ENCODE measurements around the gene TMEM203.

DNA sequence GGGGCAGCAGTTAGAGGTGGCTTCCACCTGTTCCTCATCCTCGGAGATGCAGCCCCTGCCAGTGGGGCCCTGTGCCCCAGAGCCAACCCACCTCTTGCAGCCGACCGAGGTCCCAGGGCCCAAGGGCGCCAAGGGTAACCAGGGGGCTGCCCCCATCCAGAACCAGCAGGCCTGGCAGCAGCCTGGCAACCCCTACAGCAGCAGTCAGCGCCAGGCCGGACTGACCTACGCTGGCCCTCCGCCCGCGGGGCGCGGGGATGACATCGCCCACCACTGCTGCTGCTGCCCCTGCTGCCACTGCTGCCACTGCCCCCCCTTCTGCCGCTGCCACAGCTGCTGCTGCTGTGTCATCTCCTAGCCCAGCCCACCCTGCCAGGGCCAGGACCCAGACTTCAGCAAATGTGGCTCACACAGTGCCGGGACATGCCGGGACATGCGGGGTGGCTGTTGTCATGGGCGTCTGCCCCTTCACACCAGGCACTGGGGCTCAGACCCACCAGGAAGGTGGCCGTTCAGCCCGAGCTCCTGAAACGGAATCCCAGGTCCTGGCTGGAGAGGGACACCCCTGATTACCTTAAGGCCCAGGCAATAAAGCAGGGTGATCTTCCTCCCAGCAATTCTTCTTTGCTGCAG lies 20.4 kb upstream of the TMEM203 start:
- TF ChIP-seq SMC3 (IDR thresholded peaks at IDR 0.05; ENCODE audit: low read depth, low read length) (no peak), ZBTB33 (IDR thresholded peaks at IDR 0.05; ENCODE audit: borderline replicate concordance, low read depth) (no peak), NFIC (IDR thresholded peaks at IDR 0.05; ENCODE audit: borderline replicate concordance) (no peak), SIN3A (IDR thresholded peaks at IDR 0.05; ENCODE audit: borderline replicate concordance, low read depth, low read length) (no peak), TAF1 (IDR thresholded peaks at IDR 0.05; ENCODE audit: borderline replicate concordance, low read depth, low read length) (no peak), EZH2phosphoT487 (IDR thresholded peaks at IDR 0.05; ENCODE audit: borderline replicate concordance, low read depth) (no peak), EP300 (IDR thresholded peaks at IDR 0.05; ENCODE audit: borderline replicate concordance in 1 of 2, low read depth in 1 of 2, low read length in 1 of 2) (no peak)
- TF ChIP-seq, protein P1, sequence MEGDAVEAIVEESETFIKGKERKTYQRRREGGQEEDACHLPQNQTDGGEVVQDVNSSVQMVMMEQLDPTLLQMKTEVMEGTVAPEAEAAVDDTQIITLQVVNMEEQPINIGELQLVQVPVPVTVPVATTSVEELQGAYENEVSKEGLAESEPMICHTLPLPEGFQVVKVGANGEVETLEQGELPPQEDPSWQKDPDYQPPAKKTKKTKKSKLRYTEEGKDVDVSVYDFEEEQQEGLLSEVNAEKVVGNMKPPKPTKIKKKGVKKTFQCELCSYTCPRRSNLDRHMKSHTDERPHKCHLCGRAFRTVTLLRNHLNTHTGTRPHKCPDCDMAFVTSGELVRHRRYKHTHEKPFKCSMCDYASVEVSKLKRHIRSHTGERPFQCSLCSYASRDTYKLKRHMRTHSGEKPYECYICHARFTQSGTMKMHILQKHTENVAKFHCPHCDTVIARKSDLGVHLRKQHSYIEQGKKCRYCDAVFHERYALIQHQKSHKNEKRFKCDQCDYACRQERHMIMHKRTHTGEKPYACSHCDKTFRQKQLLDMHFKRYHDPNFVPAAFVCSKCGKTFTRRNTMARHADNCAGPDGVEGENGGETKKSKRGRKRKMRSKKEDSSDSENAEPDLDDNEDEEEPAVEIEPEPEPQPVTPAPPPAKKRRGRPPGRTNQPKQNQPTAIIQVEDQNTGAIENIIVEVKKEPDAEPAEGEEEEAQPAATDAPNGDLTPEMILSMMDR (IDR thresholded peaks at IDR 0.05) = no peak
